A673 (cell line): Measurements from ENCODE around the gene DLG4. TPM values are rescaled to one million over a fixed set of nuclear protein-coding genes. Genes with fewer than 3 reads are reported as not detected.

Source experiments
- BruUV-seq: library from RNA; stranded (reverse); fragments of 400-500 nt; replicated peaks from 2 replicates; lab custom pipeline; 2021; lab: Mats Ljungman, UMichigan
- CTCF ChIA-PET: fragments of 300-600 bp; sonication (Branson Sonifier 250); formaldehyde crosslinking; loops from one replicate; lab custom pipeline; 2022; ENCODE audit warnings: antibody characterized with exemption; lab: Charles Lee
- POLR2A ChIA-PET: fragments of 300-600 bp; sonication (Branson Sonifier 250); formaldehyde crosslinking; loops from one replicate; lab custom pipeline; 2022; ENCODE audit warnings: antibody characterized with exemption; ENCODE audit not compliant: low non-redundant PET; lab: Charles Lee
- DNase-seq: peaks from one replicate; pipeline ENCODE4 v3.0.0-alpha.2; 2015; ENCODE audit warnings: low spot score
- H3K27ac ChIP-seq: fragments of 200-600 bp; sonication (generic); 2 replicates; pipeline ENCODE4 v1.5.1; 2016; ENCODE audit warnings: mixed run types, low read depth, mild to moderate bottlenecking, mixed read lengths, antibody characterized with exemption, low read length; ENCODE audit not compliant: poor library complexity, severe bottlenecking
- H3K27me3 ChIP-seq: fragments of 200-600 bp; sonication (generic); replicated peaks from 2 replicates; pipeline ENCODE4 v1.6.1; 2017; ENCODE audit warnings: mixed run types, low read depth, mild to moderate bottlenecking, mixed read lengths, antibody characterized with exemption, low read length; ENCODE audit not compliant: insufficient read depth, poor library complexity
- H3K36me3 ChIP-seq: fragments of 200-600 bp; sonication (generic); 2 replicates; pipeline ENCODE4 v1.6.1; 2016; ENCODE audit warnings: mixed run types, mild to moderate bottlenecking, mixed read lengths, antibody characterized with exemption, low read length; ENCODE audit not compliant: insufficient read depth, poor library complexity, severe bottlenecking
- H3K4me1 ChIP-seq: fragments of 200-600 bp; sonication (generic); 2 replicates; pipeline ENCODE4 v1.6.1; 2017; ENCODE audit warnings: mixed run types, mild to moderate bottlenecking, mixed read lengths, antibody characterized with exemption, low read length; ENCODE audit not compliant: insufficient read depth, poor library complexity, severe bottlenecking
- H3K4me3 ChIP-seq: fragments of 200-600 bp; sonication (generic); 2 replicates; pipeline ENCODE4 v1.5.1; 2016; ENCODE audit warnings: low read depth, mixed run types, mild to moderate bottlenecking, mixed read lengths, low read length; ENCODE audit not compliant: poor library complexity, severe bottlenecking
- H3K9me3 ChIP-seq: fragments of 200-600 bp; sonication (generic); 2 replicates; pipeline ENCODE4 v1.6.1; 2016; ENCODE audit warnings: mixed run types, low read depth, mild to moderate bottlenecking, mixed read lengths, antibody characterized with exemption, low read length; ENCODE audit not compliant: poor library complexity, severe bottlenecking
- CTCF ChIP-seq: fragments of 300-800, 200-600 bp; sonication (generic); conservative IDR thresholded peaks from 2 replicates; pipeline ENCODE4 v1.5.1; 2017; ENCODE audit warnings: low read depth, mild to moderate bottlenecking, antibody characterized with exemption, low read length, moderate library complexity, mixed read lengths
- EZH2 ChIP-seq: fragments of 200-600 bp; sonication (generic); IDR thresholded peaks from 2 replicates; pipeline ENCODE4 v1.6.1; 2017; ENCODE audit warnings: borderline replicate concordance, low read depth, mild to moderate bottlenecking, mixed read lengths, antibody characterized with exemption, low read length; ENCODE audit not compliant: poor library complexity, severe bottlenecking
- intact Hi-C: fragments of 100-400 bp; cut with micrococcal nuclease; formaldehyde crosslinking; loops from one replicate; pipeline ENCODE4 v1.10.0; 2022; ENCODE audit not compliant: unreplicated experiment
- total RNA-seq: library from RNA; stranded (reverse); gene quantifications from 2 replicates; pipeline ENCODE4 v1.2.3, GENCODE V29; 2021

Gene DLG4
- total RNA-seq, 1 experiment from 2014 or later = 74.7 TPM

GRCh38 chr17:7207120-7208001 is 12.3 kb downstream of the DLG4 start:
- peaks cover 17% of the 10 kb centered on the region for H3K36me3 ChIP-seq
- H3K27ac ChIP-seq = peak overlapping the region; percentile 59
- CTCF ChIA-PET = no interaction called here
- TF ChIP-seq CTCF = no peak
- TF ChIP-seq EZH2 = no peak
- intact Hi-C loops = no loop called here
- no peaks in the 10 kb centered on the region for H3K27me3 ChIP-seq
- POLR2A ChIA-PET = no interaction called here
- H3K4me1 ChIP-seq = peaks cover 49% of the 10 kb centered on the region
- no peak overlapping the region for H3K4me3 ChIP-seq
- peak; percentile 33 for DNase-seq
- H3K9me3 ChIP-seq = no peaks in the 10 kb centered on the region
- no TSS peak for BruUV-seq

- intact Hi-C loops = no loop called here
- peaks cover 40% of the 10 kb centered on the region for H3K4me1 ChIP-seq
- TF ChIP-seq CTCF = no peak
- no peak for TF ChIP-seq EZH2
- ChIA-PET POLR2A (no interaction called here), CTCF (interaction anchor here (0.7 kb wide), 1 partner anchor 145 kb away, joined by 4 read pairs; no protein-coding TSS in a partner anchor)
- H3K9me3 ChIP-seq = no peaks in the 10 kb centered on the region
- peaks cover 30% of the 10 kb centered on the region for H3K36me3 ChIP-seq
- peak overlapping the region; percentile 77 for H3K27ac ChIP-seq
- H3K27me3 ChIP-seq = no peaks in the 10 kb centered on the region
- no TSS peak for BruUV-seq
- peak overlapping the region; percentile 49 for H3K4me3 ChIP-seq
- no peak for DNase-seq
Measured at GRCh38 chr17:7205561-7205960, 14.1 kb downstream of the DLG4 start.

GRCh38 chr17:7204828-7205461 is 14.7 kb downstream of the DLG4 start:
- BruUV-seq = no TSS peak
- TF ChIP-seq EZH2 = no peak
- TF ChIP-seq CTCF = no peak
- H3K27ac ChIP-seq = peak overlapping the region; percentile 77
- H3K36me3 ChIP-seq = peaks cover 30% of the 10 kb centered on the region
- H3K4me1 ChIP-seq = peaks cover 40% of the 10 kb centered on the region
- intact Hi-C loops = no loop called here
- DNase-seq = peak; percentile 95
- no peaks in the 10 kb centered on the region for H3K9me3 ChIP-seq
- POLR2A ChIA-PET = no interaction called here
- no peaks in the 10 kb centered on the region for H3K27me3 ChIP-seq
- CTCF ChIA-PET = interaction anchor here (0.7 to 0.8 kb wide), 2 partner anchors 9 to 146 kb away, joined by 4 to 7 read pairs; no protein-coding TSS in a partner anchor
- H3K4me3 ChIP-seq = peak overlapping the region; percentile 49
